ENCODE results near the gene ADSL. TPM values are rescaled to one million over a fixed set of nuclear protein-coding genes. Genes with fewer than 3 reads are reported as not detected.

The ADSL gene
- polyA plus RNA-seq, 1 of the 3 experiments (the other 2 are of a cell fraction) = 79.7 TPM

DNA sequence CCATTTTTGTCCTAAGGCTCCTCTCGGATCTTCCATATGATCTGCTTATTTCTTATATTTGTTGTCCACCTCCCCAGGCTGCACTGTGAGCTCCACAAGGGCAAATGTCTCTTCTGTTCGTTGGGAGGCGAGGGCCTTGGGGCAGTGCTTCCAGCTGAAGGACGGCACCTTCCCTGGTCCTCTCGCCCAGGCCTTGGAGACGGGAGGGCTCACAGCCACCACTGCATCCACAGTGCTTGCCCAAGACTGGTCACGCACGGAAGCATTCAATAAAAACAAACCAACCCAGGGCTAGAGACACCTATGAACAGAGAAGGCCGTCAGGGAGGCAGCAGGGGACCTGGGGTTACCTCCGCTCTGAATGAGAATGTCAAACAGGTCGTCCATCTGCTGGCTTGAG is 70.3 kb downstream of the ADSL start:
- no peaks in the 10 kb centered on the region for H3K9me3 ChIP-seq
- H3K27ac ChIP-seq (ENCODE audit: low read depth in 2 of 2, low read length in 1 of 2) = no peak overlapping the region
- no peak overlapping the region for H3K4me2 ChIP-seq
- ChIA-PET CTCF (no interaction called here), POLR2A (no interaction called here)
- WGBS (ENCODE audit: low lambda C conversion rate) = 97% methylated on average over 11 of the region's 11 CpGs
- no peaks in the 10 kb centered on the region for H3K9me2 ChIP-seq
- no peak for DNase-seq
- H2AFZ ChIP-seq (ENCODE audit: low read depth) = no peak overlapping the region
- no peaks in the 10 kb centered on the region for H3F3A ChIP-seq (replicated peaks; ENCODE audit: insufficient read depth)
- peaks cover 0 to 18% of the 10 kb centered on the region in 2 experiments; a peak in 1 of 4 replicates for H3K4me1 ChIP-seq (ENCODE audit: control insufficient read depth in 1 of 2, insufficient read depth in 2 of 2, low read depth in 1 of 2, low read length in 1 of 2)
- H3K79me2 ChIP-seq (ENCODE audit: insufficient read depth) = no peaks in the 10 kb centered on the region
- H3K36me3 ChIP-seq (replicated peaks in 1 of 2; ENCODE audit: control insufficient read depth in 1 of 2, insufficient read depth in 2 of 2, low read length in 1 of 2) = peaks cover 0 to 26% of the 10 kb centered on the region in 2 experiments
- no peaks in the 10 kb centered on the region for H4K20me1 ChIP-seq (ENCODE audit: insufficient read depth)
- H3K9ac ChIP-seq = no peak overlapping the region
- no peak for TF ChIP-seq TAF1 (IDR thresholded peaks at IDR 0.05; ENCODE audit: borderline replicate concordance, low read depth, low read length)
- TF ChIP-seq RAD21 (IDR thresholded peaks at IDR 0.05; ENCODE audit: low read length) = no peak
- no peak for TF ChIP-seq SMC3 (IDR thresholded peaks at IDR 0.05; ENCODE audit: low read depth, low read length)
- TF ChIP-seq GATA2 (CRISPR knock-in tag; IDR thresholded peaks at IDR 0.05) = no peak
- TF ChIP-seq JUND (IDR thresholded peaks at IDR 0.05) = no peak
- TF ChIP-seq, protein P1, sequence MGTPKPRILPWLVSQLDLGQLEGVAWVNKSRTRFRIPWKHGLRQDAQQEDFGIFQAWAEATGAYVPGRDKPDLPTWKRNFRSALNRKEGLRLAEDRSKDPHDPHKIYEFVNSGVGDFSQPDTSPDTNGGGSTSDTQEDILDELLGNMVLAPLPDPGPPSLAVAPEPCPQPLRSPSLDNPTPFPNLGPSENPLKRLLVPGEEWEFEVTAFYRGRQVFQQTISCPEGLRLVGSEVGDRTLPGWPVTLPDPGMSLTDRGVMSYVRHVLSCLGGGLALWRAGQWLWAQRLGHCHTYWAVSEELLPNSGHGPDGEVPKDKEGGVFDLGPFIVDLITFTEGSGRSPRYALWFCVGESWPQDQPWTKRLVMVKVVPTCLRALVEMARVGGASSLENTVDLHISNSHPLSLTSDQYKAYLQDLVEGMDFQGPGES (IDR thresholded peaks at IDR 0.05; ENCODE audit: low read depth, low read length) = no peak
- TF ChIP-seq, protein P2, sequence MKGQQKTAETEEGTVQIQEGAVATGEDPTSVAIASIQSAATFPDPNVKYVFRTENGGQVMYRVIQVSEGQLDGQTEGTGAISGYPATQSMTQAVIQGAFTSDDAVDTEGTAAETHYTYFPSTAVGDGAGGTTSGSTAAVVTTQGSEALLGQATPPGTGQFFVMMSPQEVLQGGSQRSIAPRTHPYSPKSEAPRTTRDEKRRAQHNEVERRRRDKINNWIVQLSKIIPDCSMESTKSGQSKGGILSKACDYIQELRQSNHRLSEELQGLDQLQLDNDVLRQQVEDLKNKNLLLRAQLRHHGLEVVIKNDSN (IDR thresholded peaks at IDR 0.05; ENCODE audit: borderline replicate concordance, low read depth) = no peak
- no peak overlapping the region for H3K4me3 ChIP-seq (ENCODE audit: low read depth in 2 of 2, low read length in 1 of 2)
- no peaks in the 10 kb centered on the region for H3K27me3 ChIP-seq (ENCODE audit: insufficient read depth)

DNA sequence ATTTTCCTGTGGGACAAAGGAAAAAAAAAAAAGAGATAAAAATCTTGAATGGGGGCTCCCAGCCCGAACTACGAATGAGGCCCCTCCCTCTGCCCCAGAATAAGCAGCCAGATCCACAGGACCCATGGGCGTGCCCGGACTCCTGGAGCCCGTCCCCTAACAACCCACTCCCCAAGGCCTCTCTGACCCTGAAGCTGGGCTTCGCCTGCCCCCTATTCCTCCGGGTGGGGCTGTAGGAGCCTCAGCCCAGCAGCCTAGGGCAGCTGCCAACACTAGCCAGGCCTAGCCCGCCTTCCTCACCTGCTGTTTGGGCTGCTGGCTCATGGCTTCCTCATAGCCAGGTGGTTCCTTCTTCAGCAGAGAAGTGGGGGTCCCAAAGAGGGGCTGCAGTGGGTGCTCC is 70.7 kb downstream of the ADSL start:
- POLR2A ChIA-PET = no interaction called here
- no peaks in the 10 kb centered on the region for H3K9me3 ChIP-seq
- no peaks in the 10 kb centered on the region for H3K27me3 ChIP-seq (ENCODE audit: insufficient read depth)
- H3K4me3 ChIP-seq (ENCODE audit: low read depth in 2 of 2, low read length in 1 of 2) = no peak overlapping the region
- no peaks in the 10 kb centered on the region for H3K79me2 ChIP-seq (ENCODE audit: insufficient read depth)
- no peak overlapping the region for H2AFZ ChIP-seq (ENCODE audit: low read depth)
- H3K4me1 ChIP-seq (ENCODE audit: control insufficient read depth in 1 of 2, insufficient read depth in 2 of 2, low read depth in 1 of 2, low read length in 1 of 2) = peaks cover 0 to 18% of the 10 kb centered on the region in 2 experiments; a peak in 1 of 4 replicates
- H4K20me1 ChIP-seq (ENCODE audit: insufficient read depth) = no peaks in the 10 kb centered on the region
- no peak overlapping the region for H3K27ac ChIP-seq (ENCODE audit: low read depth in 2 of 2, low read length in 1 of 2)
- no peak overlapping the region for H3K9ac ChIP-seq
- WGBS (ENCODE audit: low lambda C conversion rate) = 94% methylated on average over 4 of the region's 8 CpGs
- H3K4me2 ChIP-seq = no peak overlapping the region
- no peak for TF ChIP-seq ELF1 (IDR thresholded peaks at IDR 0.05)
- TF ChIP-seq NFIC (IDR thresholded peaks at IDR 0.05; ENCODE audit: borderline replicate concordance) = no peak
- TF ChIP-seq MXI1 (IDR thresholded peaks at IDR 0.05; ENCODE audit: low read depth, low read length) = no peak
- TF ChIP-seq RXRA (IDR thresholded peaks at IDR 0.05; ENCODE audit: borderline replicate concordance, low read depth) = no peak
- no peak for TF ChIP-seq TAF1 (IDR thresholded peaks at IDR 0.05; ENCODE audit: borderline replicate concordance, low read depth, low read length)
- no peak for TF ChIP-seq CHD2 (IDR thresholded peaks at IDR 0.05; ENCODE audit: low read length, partially characterized antibody)
- TF ChIP-seq, protein P3, sequence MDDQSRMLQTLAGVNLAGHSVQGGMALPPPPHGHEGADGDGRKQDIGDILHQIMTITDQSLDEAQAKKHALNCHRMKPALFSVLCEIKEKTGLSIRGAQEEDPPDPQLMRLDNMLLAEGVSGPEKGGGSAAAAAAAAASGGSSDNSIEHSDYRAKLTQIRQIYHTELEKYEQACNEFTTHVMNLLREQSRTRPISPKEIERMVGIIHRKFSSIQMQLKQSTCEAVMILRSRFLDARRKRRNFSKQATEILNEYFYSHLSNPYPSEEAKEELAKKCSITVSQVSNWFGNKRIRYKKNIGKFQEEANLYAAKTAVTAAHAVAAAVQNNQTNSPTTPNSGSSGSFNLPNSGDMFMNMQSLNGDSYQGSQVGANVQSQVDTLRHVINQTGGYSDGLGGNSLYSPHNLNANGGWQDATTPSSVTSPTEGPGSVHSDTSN (IDR thresholded peaks at IDR 0.05) = no peak
- TF ChIP-seq, protein P2 (IDR thresholded peaks at IDR 0.05; ENCODE audit: borderline replicate concordance, low read depth) = no peak
- CTCF ChIA-PET = interaction anchor here (1.7 kb wide), 1 partner anchor 20 kb away, joined by 7 read pairs; no protein-coding TSS in a partner anchor
- no peaks in the 10 kb centered on the region for H3K9me2 ChIP-seq
- no peaks in the 10 kb centered on the region for H3F3A ChIP-seq (replicated peaks; ENCODE audit: insufficient read depth)
- no peak for DNase-seq
- peaks cover 0 to 25% of the 10 kb centered on the region in 2 experiments for H3K36me3 ChIP-seq (replicated peaks in 1 of 2; ENCODE audit: control insufficient read depth in 1 of 2, insufficient read depth in 2 of 2, low read length in 1 of 2)

Data from SK-N-SH (cell line).